ENCODE measurements around the gene AFMID. TPM values are rescaled to one million over a fixed set of nuclear protein-coding genes. Genes with fewer than 3 reads are reported as not detected.

Gene AFMID
- total and polyA plus RNA-seq, 9 of the 15 experiments (the other 6 are each of a cell fraction or from before 2014, with no cell fraction given) = 62.1 to 188 (median 74.4) TPM

- TF ChIP-seq VEZF1 (CRISPR knock-in tag; IDR thresholded peaks at IDR 0.05) (peak; percentile 58), GTF2F1 (IDR thresholded peaks at IDR 0.05; ENCODE audit: low read depth, low read length) (no peak), TSC22D4 (tag; IDR thresholded peaks at IDR 0.05) (no peak), MAFG (tag; conservative IDR thresholded peaks at IDR 0.05) (no peak), CC2D1A (IDR thresholded peaks at IDR 0.05) (no peak), CHCHD3 (CRISPR knock-in tag; IDR thresholded peaks at IDR 0.05) (no peak), CLOCK (CRISPR knock-in tag; IDR thresholded peaks at IDR 0.05; ENCODE audit: borderline replicate concordance) (no peak), SP2 (IDR thresholded peaks at IDR 0.05; ENCODE audit: extremely low read depth, low read depth, low read length, poor library complexity, severe bottlenecking) (no peak), NRF1 (conservative IDR thresholded peaks at IDR 0.05 in 1 of 2, IDR thresholded peaks at IDR 0.05 in 1 of 2) (peak; percentile 88 to 90), DMBX1 (CRISPR knock-in tag; IDR thresholded peaks at IDR 0.05; ENCODE audit: borderline replicate concordance) (no peak), ZBTB40 (IDR thresholded peaks at IDR 0.05) (peak; percentile 56), ZBTB40 (CRISPR knock-in tag; IDR thresholded peaks at IDR 0.05) (no peak), NR2F6 (CRISPR knock-in tag; IDR thresholded peaks at IDR 0.05) (0 out of 2 replicates have a peak, but pooled peaks have one; percentile 44), DNMT1 (IDR thresholded peaks at IDR 0.05) (no peak), HCFC1 (IDR thresholded peaks at IDR 0.05; ENCODE audit: low read depth, low read length) (peak; percentile 98)
These were observed 66.9 kb downstream of the AFMID start (continued) for GRCh38 chr17:78253946-78254672.
